OCI-M2 (cell line): ENCODE results near the gene ATAT1.

Experiments
- DNase-seq: peaks from one replicate; lab custom pipeline; 2025; ENCODE audit not compliant: unreplicated experiment; lab: John Stamatoyannopoulos, UW

ATAT1 gene

DNA sequence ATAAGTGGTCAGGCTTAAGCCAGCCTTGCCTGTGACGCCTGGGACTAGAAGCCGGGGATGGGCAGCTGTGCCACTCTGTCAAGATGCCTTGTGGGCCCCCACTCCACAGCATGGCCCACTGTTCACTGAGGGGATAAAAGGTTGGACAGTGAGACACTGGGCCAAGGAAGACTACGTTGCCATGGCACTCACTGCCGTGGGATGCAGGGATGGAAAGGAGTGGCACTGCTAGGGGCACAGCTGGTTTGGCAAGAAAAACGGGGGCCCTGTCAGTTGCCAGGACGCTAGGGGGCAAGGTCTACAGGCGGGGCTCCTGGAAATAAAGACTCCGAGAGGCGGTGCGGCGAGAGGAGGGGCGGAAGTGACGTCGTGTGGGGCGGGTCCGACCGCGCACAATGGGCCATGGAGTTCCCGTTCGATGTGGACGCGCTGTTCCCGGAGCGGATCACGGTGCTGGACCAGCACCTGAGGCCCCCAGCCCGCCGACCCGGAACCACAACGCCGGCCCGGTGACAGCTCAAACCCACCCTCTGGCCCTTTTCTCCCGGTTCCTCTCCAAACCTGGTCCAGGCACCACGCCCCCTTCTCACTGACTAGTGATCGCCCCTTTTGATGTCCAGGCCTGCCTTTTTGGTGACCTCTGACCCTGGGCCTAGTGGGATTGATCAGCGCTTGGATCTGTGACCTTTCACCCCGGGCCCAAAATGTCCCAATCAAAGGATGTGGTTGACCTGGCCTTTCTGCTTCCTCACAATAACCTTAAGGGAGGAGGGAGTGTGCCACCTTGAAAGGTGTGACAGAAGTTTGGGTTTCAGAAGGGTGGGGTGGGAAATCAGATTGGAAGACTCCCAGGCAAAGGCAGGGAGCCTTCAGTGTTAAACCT lies at the start of gene ATAT1:
ATAT1 (plus strand) TSS at position 391 of the 883 bp plus-strand sequence.
- DNase-seq = no peak

DNA sequence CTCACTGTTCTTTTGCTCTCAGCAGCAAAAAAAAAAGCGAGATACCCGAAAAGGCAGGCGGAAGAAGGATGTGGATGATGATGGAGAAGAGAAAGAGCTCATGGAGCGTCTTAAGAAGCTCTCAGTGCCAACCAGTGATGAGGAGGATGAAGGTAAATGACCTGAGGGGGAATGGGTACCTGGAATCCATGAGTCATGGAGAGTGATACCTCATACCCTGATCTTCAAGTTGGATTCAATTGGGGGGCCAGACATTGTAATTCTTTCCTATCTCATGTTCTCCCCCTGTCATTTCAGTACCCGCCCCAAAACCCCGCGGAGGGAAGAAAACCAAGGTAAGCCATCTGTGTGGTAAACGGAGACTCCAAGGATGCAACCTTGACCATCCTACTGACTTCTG lies 48.6 kb upstream of the ATAT1 start:
- DNase-seq = no peak

DNA sequence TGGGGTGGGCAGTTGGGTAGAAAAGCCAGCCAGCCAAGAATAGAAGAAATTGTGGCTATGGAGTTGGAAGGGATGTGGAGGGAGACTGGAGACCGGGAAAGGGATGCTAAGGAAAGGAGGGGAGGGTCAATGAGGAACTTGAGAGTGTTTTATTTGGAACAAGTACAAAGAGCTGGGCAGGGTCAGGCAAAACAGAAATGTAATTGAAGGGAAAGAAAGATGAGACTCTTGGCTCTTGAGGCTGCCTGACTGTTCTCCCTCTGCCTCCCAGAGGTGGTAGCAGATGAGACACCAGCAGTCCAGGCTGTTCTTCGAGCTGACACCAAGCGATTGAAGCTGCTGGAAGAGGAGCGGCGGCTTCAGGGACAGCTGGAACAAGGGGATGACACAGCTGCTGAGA lies 42.8 kb upstream of the ATAT1 start:
- no peak for DNase-seq

DNA sequence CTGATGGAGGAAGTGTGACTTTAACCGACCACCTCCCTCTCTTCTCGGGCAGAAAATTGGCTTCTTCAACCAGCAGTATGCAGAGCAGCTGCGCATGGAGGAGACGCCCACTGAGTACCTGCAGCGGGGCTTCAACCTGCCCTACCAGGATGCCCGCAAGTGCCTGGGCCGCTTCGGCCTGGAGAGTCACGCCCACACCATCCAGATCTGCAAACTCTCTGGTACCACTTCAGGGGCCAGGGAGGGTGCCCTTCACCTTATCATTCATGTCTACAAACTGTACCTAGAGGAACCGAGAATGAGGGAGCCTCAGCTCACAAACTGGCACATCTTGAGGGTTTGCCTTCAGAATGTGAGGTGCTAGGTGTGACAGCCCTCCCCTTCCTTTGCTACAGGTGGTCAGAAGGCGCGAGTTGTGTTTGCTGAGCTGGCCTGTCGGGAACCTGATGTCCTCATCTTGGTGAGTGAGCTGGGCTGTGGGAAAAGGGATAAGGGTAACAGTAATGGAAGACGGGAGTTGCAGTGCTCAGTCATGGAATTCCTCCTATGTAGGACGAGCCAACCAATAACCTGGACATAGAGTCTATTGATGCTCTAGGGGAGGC lies 36.8 kb upstream of the ATAT1 start:
- no peak for DNase-seq

DNA sequence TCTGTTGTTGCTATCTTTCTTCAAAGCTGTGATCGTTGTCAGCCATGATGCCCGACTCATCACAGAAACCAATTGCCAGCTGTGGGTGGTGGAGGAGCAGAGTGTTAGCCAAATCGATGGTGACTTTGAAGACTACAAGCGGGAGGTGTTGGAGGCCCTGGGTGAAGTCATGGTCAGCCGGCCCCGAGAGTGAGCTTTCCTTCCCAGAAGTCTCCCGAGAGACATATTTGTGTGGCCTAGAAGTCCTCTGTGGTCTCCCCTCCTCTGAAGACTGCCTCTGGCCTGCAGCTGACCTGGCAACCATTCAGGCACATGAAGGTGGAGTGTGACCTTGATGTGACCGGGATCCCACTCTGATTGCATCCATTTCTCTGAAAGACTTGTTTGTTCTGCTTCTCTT lies 36.2 kb upstream of the ATAT1 start:
- DNase-seq = no peak

DNA sequence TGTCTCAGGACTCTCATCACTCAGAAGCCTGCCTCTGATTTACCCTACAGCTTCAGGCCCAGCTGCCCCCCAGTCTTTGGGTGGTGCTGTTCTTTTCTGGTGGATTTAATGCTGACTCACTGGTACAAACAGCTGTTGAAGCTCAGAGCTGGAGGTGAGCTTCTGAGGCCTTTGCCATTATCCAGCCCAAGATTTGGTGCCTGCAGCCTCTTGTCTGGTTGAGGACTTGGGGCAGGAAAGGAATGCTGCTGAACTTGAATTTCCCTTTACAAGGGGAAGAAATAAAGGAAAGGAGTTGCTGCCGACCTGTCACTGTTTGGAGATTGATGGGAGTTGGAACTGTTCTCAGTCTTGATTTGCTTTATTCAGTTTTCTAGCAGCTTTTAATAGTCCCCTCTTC lies 35.7 kb upstream of the ATAT1 start:
- no peak for DNase-seq

DNA sequence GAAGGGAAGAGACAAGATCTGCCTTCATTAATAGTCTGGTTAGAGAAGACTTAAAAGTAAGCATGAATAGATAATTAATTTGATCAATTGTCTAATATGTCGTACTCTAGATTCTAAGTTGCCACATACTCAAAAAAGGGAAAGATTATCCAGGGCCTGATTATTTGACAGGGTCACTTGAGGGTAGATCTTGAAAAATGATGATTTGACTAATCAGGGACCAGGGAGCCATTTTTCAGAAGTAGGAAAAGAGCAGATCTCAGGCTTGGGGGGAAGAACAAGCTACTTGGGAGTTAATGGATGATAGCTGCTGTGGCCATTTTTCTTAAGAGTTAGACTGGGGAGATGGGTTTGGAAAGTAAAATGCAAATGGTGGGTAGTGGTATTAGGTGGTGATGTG lies 34.4 kb upstream of the ATAT1 start:
- no peak for DNase-seq

DNA sequence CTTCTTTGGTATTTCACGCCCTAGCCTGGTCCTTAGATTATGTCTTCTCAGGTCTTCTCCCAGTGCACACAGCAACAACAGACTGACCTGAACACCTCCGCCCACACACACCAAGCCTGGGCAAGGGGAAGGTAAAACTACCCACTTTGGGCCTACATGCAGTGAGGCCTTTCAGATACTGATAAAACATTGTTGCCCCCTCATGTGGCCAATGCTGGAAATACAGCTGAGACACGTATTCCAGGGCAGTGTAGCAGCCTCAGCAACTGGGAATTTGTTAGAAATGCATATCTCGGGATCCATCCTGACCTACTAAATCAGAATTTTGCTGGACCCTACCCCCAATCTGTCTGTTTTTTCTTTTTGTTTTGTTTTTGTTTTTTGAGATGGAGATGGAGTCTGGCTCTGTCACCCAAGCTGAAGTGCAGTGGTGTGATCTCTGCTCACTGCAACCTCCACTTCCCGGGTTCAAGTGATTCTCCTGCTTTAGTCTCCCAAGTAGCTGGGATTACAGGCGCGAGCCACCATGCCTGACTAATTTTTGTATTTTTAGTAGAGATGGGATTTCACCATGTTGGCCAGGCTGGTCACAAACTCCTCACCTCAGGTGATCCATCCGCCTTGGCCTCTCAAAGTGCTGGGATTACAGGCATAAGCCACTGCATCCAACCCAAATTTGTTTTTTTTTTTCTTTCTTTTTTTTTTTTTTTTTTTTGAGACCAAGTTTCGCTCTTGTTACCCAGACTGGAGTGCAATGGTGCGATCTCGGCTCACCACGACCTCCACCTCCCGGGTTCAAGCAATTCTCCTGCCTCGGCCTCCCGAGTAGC lies 29.1 kb upstream of the ATAT1 start:
- DNase-seq = peak; percentile 49

DNA sequence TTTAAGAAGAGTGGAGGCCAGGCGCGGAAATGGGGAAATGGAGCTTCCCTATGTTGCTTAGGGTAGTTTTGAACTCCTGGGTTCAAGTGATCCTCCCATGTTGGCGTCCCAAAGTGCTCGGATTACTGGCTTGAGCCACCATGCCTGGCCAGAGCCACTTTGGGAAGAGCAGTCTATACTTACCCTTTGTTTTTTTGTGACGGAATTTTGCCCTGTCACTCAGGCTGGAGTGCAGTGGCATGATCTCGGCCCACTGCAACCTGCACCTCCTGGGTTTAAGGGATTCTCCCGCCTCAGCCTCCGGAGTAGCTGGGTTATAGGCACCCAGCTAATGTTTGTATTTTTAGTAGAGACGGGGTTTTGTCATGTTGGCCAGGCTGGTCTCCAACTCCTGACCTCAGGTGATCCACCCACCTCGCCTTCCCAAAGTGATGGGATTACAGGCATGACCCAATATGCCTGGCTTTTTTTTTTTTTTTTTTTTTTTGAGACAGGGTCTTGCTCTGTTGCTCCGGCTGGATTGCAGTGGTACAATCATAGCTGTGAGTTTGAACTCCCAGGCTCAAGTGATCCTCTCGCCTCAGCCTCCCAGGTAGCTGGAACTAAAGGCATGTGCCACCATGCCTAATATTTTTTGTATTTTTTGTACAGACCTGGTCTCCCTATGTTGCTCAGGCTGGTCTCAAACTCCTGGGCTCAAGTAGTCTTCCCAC lies 27.6 kb upstream of the ATAT1 start:
- DNase-seq = no peak

DNA sequence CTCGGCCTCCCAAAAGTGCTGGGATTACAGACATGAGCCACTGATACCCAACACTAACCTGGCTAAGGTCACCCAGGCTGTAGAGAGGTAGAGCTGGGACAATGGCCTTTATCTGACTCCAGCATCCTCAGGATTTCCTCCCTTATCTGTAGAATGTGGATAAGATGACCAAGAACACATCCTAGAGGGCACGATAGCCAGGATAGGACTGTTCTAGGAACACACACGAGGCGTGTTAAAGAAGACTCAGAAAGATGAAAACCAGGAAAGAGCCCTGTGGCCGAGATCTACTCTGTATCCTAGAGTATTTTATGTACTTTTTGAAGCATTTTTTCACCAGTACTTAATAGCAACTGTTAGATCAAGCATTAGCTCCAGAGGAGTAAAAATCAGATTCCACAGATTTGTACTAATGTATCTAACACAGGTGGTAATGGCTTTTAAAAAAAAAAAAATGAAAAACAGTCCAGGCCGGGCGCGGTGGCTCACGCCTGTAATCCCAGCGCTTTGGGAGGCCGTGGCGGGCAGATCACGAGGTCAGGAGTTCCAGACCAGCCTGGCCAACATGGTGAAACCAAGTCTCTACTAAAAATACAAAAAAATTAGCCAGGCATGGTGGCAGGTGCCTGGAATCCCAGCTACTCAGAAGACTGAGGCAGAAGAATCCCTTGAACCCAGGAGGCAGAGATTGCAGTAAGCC lies 26.9 kb upstream of the ATAT1 start:
- DNase-seq = no peak

DNA sequence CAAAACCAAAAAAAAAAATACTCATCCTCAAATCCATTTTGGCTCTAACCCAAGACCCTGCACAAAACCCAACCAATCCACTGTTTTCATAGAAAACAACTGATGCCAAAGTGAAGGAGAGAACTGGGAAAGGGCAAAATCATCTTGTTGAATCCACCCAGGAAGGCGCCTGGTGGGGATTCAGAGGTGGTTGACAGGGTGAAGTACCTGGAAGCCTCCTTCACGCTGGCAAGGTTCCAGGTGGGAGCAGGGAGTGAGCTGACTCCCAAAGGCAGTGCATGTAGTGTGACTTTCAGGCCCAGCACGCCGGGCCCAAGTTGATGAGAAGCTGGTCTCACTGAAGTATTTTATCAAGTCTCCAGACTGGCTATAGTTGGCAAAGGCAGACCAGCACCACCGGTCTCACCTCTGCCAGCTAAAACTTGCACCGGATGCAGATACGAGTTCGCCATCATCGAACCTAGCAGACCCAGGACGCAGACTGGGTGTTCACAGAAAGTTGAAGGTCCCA lies 26.2 kb upstream of the ATAT1 start:
- no peak for DNase-seq

DNA sequence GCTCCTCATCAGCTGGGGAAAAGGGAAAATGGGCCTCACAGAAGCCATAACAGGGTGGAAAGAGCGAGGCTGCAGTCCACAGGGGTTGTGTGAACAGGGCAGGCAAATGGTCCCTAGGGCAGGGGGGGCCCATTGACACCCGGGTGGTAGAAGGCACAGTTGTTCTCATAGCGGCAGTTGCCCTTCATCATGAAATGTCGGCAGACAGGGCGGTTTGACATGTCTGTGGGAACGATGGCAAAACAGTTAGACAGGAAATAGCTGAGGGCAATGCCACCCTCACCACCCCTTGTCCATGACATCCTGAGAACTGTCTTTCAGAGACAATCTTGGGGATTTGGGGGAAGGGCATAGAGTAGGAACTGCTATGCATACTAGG lies 25.2 kb upstream of the ATAT1 start:
- DNase-seq = no peak

DNA sequence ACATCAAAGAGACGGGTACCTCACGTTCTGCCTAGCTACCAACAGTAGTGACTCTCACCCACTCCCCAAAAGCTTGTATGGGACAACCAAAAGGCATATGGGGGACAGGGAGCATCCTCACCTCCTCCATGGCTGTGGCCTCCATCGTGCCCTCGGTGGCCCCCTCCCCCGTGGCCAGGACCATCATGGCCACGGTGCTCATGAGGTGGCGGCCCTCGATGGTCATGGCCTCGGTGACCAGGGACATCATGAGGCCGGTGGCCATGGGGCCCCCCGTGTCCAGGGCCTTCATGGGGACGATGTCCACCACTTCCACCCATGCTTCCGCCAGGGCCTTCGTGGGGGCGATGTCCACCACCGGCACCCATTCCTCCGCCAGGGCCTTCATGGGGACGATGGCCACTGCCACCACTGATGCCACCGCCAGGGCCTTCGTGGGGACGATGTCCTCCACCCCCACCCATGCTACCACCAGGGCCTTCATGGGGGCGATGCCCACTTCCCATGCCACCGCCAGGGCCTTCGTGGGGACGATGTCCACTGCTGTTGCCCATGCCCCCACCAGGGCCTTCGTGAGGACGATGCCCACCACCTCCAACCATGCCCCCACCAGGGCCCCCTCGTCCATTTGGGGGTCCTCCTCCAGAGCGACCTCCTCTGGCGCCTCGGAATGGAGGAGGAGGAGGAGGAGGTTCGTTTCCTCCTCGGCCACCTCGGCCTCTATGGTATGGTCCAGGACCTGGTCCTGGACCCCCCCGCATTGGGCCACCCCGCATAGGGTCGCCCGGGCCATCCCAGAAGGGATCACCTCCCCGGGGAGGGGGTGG lies 24.6 kb upstream of the ATAT1 start:
- no peak for DNase-seq

DNA sequence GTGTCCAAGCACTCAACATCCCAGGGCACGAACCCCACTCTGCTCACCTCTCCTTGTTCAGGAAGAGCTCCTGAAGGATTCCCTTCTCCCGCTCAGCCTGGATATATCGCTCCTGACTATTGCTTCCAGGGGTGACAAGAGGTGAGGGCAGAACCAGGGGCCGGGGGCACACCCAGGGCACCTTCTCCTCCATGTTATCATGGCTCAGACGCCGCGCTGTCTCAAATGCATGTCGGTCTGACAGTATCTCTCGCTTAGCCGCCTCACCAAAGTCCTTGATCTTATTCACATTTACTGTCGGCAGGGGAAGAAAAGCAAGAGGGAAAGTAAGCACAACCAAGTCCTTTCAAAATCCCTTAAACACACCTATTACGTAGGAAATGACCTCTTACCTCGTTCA lies 22.7 kb upstream of the ATAT1 start:
- no peak for DNase-seq

DNA sequence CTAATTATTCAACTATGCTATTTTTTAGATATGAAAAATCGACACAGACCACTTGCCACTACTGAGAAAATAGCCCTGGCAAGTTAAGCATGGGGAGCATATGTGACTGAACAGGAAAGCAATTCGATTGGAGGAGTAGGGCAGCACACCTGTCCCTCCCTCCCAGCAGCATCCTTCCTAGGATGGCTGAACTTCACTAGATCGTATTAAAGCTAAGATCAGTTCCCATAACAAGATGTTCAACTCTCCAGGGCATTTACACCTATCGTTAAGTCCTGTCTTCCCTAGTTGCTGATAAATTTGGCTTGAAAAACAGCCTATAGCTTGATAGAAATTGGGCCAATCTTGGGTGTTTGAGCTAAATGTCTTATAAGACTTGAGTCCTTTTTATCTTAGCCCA lies 16.6 kb upstream of the ATAT1 start:
- DNase-seq = no peak

DNA sequence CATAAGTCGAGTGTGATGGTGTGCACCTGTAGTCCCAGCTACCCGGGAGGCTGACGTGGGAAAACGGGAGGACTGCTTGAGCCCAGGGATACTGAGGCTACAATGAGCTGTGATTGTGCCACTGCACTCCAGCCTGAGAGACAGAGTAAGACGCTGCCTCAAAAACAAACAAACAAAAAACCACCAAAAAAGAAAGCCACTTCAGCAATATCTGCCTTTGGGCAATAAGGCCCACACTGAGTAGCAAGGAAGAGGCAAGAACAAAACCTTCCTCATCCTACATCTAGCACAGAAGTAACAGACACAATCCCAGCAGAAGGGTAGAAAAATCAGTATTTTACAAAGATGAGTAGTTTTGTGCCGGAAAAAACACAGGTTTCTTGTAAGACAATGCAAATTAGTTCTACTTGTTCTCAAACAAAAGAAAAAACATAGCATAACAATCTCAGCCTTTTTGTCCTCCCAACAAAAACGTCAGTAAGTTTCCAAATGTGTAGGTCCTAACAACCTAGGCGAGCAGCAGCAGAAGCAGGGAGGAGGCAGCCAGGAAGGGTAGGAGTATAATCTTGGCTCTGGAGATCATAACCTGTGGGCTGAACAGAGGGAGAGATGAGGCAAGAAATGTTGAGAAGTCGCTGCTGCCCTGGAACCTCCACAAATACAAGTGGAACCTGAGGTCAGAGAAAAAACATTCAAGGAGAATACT lies 15.4 kb upstream of the ATAT1 start:
- no peak for DNase-seq

DNA sequence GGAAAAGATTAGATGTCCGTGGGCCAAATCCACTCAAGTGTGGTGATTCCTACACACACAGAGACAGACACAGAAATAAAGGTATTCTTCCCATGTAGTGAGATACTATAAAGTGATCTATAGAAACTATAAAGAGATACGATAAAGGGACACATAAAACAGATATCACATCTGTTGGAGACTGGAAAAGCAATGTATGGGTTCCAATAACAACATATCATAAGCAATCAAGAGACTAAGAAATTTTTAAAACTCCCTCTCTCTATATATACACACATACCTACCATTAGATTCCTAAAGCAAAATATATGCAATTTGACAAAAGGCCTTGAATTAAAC lies 14.8 kb upstream of the ATAT1 start:
- DNase-seq = no peak

DNA sequence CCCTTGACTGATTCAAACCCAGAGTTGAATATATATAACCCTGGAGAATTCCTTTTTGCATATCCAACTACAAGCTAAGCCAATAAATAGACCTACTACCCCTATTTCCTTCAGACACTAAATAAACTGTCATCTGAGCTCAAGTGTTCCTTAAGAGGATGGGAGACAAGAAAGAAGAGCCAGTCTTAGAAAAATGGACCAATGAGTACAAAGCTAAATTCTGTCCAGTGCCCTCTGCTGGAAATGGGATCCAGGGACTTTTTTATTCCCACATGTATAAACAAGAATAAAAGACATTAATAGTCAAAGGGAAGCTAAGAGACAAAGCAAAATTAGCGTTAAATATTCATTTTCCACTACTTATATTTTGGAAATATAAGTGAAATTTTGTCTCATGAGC lies 14.5 kb upstream of the ATAT1 start:
- no peak for DNase-seq

DNA sequence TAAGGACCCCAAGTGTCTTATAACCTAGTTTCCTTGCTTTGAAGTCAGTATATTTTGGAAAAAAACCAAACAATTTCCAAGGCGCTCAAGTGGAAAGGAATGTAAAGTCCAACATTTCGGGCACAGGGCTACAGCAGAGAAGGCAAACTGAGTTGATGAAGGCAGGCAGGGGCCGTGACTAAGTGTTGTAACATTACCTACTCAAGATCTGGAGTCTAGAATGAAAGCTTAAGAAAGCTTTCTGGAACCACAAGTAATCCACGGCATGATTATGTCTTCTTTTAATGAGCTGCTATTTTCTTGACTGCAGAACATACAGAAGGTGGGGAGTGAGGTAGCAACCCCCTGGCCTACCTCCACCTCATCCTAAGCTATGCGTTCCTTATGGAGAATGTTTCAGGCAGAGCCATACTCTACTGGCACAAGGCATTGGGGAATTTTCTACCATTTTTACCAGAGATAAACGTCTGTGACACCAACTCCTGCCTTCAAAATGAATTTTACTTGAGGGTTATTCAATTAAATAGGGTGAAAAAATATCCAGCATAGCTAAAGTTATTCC lies 13.9 kb upstream of the ATAT1 start:
- DNase-seq = no peak
